ENCODE results near the gene APBB2.

The APBB2 gene

DNA sequence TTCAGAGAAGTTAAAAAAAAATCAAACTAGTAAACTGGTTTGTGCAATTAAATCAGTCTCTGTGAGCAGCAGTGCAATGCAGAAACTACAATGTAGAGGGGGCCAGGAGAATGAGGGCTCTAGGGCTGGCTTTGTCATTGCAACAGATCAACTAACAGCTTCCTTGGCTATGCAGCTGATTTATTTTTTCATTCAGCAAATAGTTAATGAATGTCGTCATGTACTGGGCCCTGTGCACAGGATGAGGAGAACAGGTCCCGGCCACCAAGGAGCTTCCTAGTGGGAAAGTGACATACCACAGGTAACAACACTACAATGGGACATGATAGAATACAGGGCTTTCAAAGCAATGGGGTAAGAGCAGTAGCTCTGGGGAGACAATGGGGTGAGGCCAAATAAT is 274.5 kb downstream of the APBB2 start (continued):
- TF ChIP-seq, protein P1, sequence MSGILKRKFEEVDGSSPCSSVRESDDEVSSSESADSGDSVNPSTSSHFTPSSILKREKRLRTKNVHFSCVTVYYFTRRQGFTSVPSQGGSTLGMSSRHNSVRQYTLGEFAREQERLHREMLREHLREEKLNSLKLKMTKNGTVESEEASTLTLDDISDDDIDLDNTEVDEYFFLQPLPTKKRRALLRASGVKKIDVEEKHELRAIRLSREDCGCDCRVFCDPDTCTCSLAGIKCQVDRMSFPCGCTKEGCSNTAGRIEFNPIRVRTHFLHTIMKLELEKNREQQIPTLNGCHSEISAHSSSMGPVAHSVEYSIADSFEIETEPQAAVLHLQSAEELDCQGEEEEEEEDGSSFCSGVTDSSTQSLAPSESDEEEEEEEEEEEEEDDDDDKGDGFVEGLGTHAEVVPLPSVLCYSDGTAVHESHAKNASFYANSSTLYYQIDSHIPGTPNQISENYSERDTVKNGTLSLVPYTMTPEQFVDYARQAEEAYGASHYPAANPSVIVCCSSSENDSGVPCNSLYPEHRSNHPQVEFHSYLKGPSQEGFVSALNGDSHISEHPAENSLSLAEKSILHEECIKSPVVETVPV (CRISPR knock-in tag; IDR thresholded peaks at IDR 0.05): no peak
- TF ChIP-seq, protein P2, sequence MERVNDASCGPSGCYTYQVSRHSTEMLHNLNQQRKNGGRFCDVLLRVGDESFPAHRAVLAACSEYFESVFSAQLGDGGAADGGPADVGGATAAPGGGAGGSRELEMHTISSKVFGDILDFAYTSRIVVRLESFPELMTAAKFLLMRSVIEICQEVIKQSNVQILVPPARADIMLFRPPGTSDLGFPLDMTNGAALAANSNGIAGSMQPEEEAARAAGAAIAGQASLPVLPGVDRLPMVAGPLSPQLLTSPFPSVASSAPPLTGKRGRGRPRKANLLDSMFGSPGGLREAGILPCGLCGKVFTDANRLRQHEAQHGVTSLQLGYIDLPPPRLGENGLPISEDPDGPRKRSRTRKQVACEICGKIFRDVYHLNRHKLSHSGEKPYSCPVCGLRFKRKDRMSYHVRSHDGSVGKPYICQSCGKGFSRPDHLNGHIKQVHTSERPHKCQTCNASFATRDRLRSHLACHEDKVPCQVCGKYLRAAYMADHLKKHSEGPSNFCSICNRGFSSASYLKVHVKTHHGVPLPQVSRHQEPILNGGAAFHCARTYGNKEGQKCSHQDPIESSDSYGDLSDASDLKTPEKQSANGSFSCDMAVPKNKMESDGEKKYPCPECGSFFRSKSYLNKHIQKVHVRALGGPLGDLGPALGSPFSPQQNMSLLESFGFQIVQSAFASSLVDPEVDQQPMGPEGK (CRISPR knock-in tag; IDR thresholded peaks at IDR 0.05; ENCODE audit: borderline replicate concordance): no peak

DNA sequence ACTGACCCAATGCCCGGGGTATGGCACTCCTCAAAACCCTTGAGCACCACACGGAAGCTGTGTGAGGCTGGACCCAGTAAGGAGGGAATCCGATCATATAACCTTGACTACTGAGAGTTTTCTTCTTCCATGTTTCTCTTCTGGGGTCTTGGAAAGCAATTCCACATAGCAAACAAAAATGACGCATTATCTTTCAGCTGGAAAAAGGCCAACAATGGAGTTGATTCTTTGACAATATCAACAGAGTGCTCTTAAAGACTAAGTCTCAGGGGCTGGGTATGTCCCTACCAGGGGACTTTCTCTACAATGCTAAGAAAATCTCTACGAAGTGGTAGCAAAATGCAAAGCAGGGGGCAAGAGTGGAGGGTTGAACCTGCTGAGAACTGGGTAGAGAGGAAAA is 276.0 kb downstream of the APBB2 start:
- ATAC-seq: no peak
- TF ChIP-seq TOX (CRISPR knock-in tag; IDR thresholded peaks at IDR 0.05; ENCODE audit: borderline replicate concordance): no peak
- TF ChIP-seq ZNF565 (CRISPR knock-in tag; conservative IDR thresholded peaks at IDR 0.05; ENCODE audit: low read depth): no peak
- no peak for TF ChIP-seq ARNTL (CRISPR knock-in tag; IDR thresholded peaks at IDR 0.05; ENCODE audit: borderline replicate concordance, low read depth)
- TF ChIP-seq, protein P3, sequence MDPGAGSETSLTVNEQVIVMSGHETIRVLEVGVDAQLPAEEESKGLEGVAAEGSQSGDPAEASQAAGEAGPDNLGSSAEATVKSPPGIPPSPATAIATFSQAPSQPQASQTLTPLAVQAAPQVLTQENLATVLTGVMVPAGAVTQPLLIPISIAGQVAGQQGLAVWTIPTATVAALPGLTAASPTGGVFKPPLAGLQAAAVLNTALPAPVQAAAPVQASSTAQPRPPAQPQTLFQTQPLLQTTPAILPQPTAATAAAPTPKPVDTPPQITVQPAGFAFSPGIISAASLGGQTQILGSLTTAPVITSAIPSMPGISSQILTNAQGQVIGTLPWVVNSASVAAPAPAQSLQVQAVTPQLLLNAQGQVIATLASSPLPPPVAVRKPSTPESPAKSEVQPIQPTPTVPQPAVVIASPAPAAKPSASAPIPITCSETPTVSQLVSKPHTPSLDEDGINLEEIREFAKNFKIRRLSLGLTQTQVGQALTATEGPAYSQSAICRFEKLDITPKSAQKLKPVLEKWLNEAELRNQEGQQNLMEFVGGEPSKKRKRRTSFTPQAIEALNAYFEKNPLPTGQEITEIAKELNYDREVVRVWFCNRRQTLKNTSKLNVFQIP (CRISPR knock-in tag; IDR thresholded peaks at IDR 0.05; ENCODE audit: borderline replicate concordance, low read depth): no peak
- no peak for TF ChIP-seq SNAI2 (CRISPR knock-in tag; IDR thresholded peaks at IDR 0.05)
- TF ChIP-seq ZNF8 (CRISPR knock-in tag; IDR thresholded peaks at IDR 0.05): no peak
- no peak for TF ChIP-seq RARB (CRISPR knock-in tag; IDR thresholded peaks at IDR 0.05)
- no peak for TF ChIP-seq ESRRG (CRISPR knock-in tag; IDR thresholded peaks at IDR 0.05)
- no peak for TF ChIP-seq CSDC2 (CRISPR knock-in tag; IDR thresholded peaks at IDR 0.05)
- TF ChIP-seq, protein P4, sequence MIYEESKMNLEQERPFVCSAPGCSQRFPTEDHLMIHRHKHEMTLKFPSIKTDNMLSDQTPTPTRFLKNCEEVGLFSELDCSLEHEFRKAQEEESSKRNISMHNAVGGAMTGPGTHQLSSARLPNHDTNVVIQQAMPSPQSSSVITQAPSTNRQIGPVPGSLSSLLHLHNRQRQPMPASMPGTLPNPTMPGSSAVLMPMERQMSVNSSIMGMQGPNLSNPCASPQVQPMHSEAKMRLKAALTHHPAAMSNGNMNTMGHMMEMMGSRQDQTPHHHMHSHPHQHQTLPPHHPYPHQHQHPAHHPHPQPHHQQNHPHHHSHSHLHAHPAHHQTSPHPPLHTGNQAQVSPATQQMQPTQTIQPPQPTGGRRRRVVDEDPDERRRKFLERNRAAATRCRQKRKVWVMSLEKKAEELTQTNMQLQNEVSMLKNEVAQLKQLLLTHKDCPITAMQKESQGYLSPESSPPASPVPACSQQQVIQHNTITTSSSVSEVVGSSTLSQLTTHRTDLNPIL (CRISPR knock-in tag; IDR thresholded peaks at IDR 0.05; ENCODE audit: low read depth): no peak
- TF ChIP-seq ISL1 (CRISPR knock-in tag; IDR thresholded peaks at IDR 0.05): no peak

DNA sequence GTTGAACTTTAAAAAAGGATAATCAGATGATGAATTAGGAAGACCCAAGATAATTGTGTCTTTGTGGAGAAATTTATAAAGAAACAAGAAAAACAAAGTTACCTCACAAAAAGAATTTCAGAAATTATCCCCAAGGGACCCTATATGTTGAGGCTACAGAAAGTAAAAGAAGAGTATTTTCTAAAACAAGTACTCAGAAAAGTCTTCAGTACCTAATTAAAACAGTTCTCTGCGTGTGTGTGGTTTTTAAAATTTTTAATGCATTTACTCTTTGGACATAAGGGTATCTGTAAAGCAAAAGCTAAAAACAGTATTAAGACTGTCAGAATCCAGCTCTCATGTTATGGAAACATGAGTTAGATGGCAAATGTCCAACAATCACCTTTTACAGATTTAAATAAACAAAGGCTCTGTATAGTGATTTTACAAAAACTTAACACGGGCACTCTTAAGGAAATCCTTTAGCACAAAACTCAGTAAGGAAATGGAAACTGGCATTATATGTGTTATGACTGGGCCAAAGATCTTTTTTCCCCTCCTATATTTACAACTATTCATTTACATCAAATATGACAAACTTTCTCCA is 277.1 kb downstream of the APBB2 start:
- TF ChIP-seq ZNF70 (CRISPR knock-in tag; IDR thresholded peaks at IDR 0.05) (no peak), BACH2 (CRISPR knock-in tag; IDR thresholded peaks at IDR 0.05; ENCODE audit: borderline replicate concordance) (no peak), PPARA (CRISPR knock-in tag; IDR thresholded peaks at IDR 0.05; ENCODE audit: borderline replicate concordance) (no peak), ZC3H10 (CRISPR knock-in tag; IDR thresholded peaks at IDR 0.05) (no peak), CSDC2 (CRISPR knock-in tag; IDR thresholded peaks at IDR 0.05) (no peak), TCF4 (CRISPR knock-in tag; IDR thresholded peaks at IDR 0.05; ENCODE audit: borderline replicate concordance) (no peak)
- TF ChIP-seq, protein P2 (CRISPR knock-in tag; IDR thresholded peaks at IDR 0.05; ENCODE audit: borderline replicate concordance): no peak
- TF ChIP-seq, protein P4 (CRISPR knock-in tag; IDR thresholded peaks at IDR 0.05; ENCODE audit: low read depth): no peak
- TF ChIP-seq, protein P5, sequence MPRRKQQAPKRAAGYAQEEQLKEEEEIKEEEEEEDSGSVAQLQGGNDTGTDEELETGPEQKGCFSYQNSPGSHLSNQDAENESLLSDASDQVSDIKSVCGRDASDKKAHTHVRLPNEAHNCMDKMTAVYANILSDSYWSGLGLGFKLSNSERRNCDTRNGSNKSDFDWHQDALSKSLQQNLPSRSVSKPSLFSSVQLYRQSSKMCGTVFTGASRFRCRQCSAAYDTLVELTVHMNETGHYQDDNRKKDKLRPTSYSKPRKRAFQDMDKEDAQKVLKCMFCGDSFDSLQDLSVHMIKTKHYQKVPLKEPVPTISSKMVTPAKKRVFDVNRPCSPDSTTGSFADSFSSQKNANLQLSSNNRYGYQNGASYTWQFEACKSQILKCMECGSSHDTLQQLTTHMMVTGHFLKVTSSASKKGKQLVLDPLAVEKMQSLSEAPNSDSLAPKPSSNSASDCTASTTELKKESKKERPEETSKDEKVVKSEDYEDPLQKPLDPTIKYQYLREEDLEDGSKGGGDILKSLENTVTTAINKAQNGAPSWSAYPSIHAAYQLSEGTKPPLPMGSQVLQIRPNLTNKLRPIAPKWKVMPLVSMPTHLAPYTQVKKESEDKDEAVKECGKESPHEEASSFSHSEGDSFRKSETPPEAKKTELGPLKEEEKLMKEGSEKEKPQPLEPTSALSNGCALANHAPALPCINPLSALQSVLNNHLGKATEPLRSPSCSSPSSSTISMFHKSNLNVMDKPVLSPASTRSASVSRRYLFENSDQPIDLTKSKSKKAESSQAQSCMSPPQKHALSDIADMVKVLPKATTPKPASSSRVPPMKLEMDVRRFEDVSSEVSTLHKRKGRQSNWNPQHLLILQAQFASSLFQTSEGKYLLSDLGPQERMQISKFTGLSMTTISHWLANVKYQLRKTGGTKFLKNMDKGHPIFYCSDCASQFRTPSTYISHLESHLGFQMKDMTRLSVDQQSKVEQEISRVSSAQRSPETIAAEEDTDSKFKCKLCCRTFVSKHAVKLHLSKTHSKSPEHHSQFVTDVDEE (CRISPR knock-in tag; IDR thresholded peaks at IDR 0.05): no peak
- ATAC-seq: no peak

Data from SK-N-SH treated with all-trans-retinoic acid at 6 μM for 48 hours (cell line).